NCI-H2081 (cell line): ENCODE results near the gene RPTOR.
A peak's percentile ranks its signal among the peaks of the same experiment; 100 is the strongest.
"Not testable (repeated sequence)": the region's sequence is repeated elsewhere in the genome, so short reads cannot be mapped to it uniquely, and the experiment has no call there.

ENCODE experiments used
- DNase-seq, 2 experiments: peaks; one replicate each; lab custom pipeline; 2025; lab: John Stamatoyannopoulos, UW

RPTOR gene

GRCh38 chr17:80744725-80745124 is 200.1 kb downstream of the RPTOR start:
- DNase-seq = not testable (repeated sequence)

- no peak for DNase-seq
Observed at GRCh38 chr17:80745183-80745582, 200.5 kb downstream of the RPTOR start.

GRCh38 chr17:80746262-80746935 is 201.8 kb downstream of the RPTOR start:
- no peak for DNase-seq

- DNase-seq = no peak
Observed at GRCh38 chr17:80747469-80747868, 202.8 kb downstream of the RPTOR start.

GRCh38 chr17:80749611-80750010 is 205.0 kb downstream of the RPTOR start:
- DNase-seq = no peak

- no peak for DNase-seq
Observed at GRCh38 chr17:80750263-80750662, 205.6 kb downstream of the RPTOR start.

GRCh38 chr17:80751070-80751945 is 206.7 kb downstream of the RPTOR start:
- DNase-seq = no peak

GRCh38 chr17:80751946-80752581 is 207.4 kb downstream of the RPTOR start:
- DNase-seq = no peak

GRCh38 chr17:80753685-80754345 is 209.2 kb downstream of the RPTOR start:
- no peak for DNase-seq

GRCh38 chr17:80754846-80755245 is 210.2 kb downstream of the RPTOR start:
- no peak for DNase-seq

- no peak for DNase-seq
Observed at GRCh38 chr17:80755650-80756405, 211.2 kb downstream of the RPTOR start.

GRCh38 chr17:80758481-80759376 is 214.1 kb downstream of the RPTOR start:
- no peak for DNase-seq

GRCh38 chr17:80759377-80759673 is 214.7 kb downstream of the RPTOR start:
- no peak for DNase-seq

- DNase-seq = peak; percentile 95 to 98
Observed at GRCh38 chr17:80760511-80760911, 215.9 kb downstream of the RPTOR start.

GRCh38 chr17:80761110-80761871 is 216.7 kb downstream of the RPTOR start:
- peak; percentile 42 to 81 for DNase-seq

- DNase-seq = no peak
Observed at GRCh38 chr17:80762076-80762475, 217.4 kb downstream of the RPTOR start.

GRCh38 chr17:80763293-80763867 is 218.7 kb downstream of the RPTOR start:
- DNase-seq = no peak

- DNase-seq = not testable (repeated sequence)
Observed at GRCh38 chr17:80764627-80765145, 220.0 kb downstream of the RPTOR start.

- no peak for DNase-seq
Observed at GRCh38 chr17:80765241-80765961, 220.8 kb downstream of the RPTOR start.
